SK-N-SH (cell line): ENCODE data around the gene WDR27.

Experiments used
- CHD2 ChIP-seq: fragments of 150-350 bp; IDR thresholded peaks from 2 replicates; pipeline ENCODE4 v1.6.1; 2018; ENCODE audit warnings: low read length; ENCODE audit not compliant: partially characterized antibody
- CTCF ChIP-seq: fragments of 200-600 bp; sonication (generic); IDR thresholded peaks from 2 replicates; pipeline ENCODE4 v1.6.1; 2017; ENCODE audit warnings: antibody characterized with exemption, mild to moderate bottlenecking, moderate library complexity
- EZH2phosphoT487 ChIP-seq: fragments of 200-600 bp; sonication (generic); IDR thresholded peaks from 2 replicates; pipeline ENCODE4 v1.6.1; 2017; ENCODE audit warnings: low read depth, mixed run types, mild to moderate bottlenecking, antibody characterized with exemption, moderate library complexity, borderline replicate concordance
- MAX ChIP-seq: IDR thresholded peaks from 2 replicates; pipeline ENCODE4 v1.4.0; 2012; ENCODE audit warnings: low read depth
- NRF1 ChIP-seq: IDR thresholded peaks from 2 replicates; pipeline ENCODE4 v1.6.1; 2012; ENCODE audit warnings: low read depth, mild to moderate bottlenecking, low read length
- POLR2AphosphoS5 ChIP-seq: IDR thresholded peaks from 2 replicates; pipeline ENCODE4 v1.6.1; 2012; ENCODE audit warnings: low read depth, low read length
- SIN3A ChIP-seq: IDR thresholded peaks from 2 replicates; pipeline ENCODE4 v1.6.1; 2012; ENCODE audit warnings: low read depth, mild to moderate bottlenecking, low read length, moderate library complexity, borderline replicate concordance
- TAF1 ChIP-seq: IDR thresholded peaks from 2 replicates; pipeline ENCODE4 v1.6.1; 2012; ENCODE audit warnings: low read depth, mild to moderate bottlenecking, low read length, moderate library complexity, borderline replicate concordance
- USF1 ChIP-seq: IDR thresholded peaks from 2 replicates; pipeline ENCODE4 v1.4.0; 2012; ENCODE audit warnings: low read depth, borderline replicate concordance

- TF ChIP-seq EZH2phosphoT487 (no peak), CTCF (no peak), SIN3A (no peak), USF1 (no peak), POLR2AphosphoS5 (no peak), TAF1 (no peak), CHD2 (no peak), MAX (no peak), NRF1 (no peak)
Measured at GRCh38 chr6:169707772-169708171, 5.9 kb upstream of the WDR27 start.
